ENCODE data around the gene CTSF.
"Not testable (repeated sequence)": the region's sequence is repeated elsewhere in the genome, so short reads cannot be mapped to it uniquely, and the experiment has no call there.

Gene CTSF

DNA sequence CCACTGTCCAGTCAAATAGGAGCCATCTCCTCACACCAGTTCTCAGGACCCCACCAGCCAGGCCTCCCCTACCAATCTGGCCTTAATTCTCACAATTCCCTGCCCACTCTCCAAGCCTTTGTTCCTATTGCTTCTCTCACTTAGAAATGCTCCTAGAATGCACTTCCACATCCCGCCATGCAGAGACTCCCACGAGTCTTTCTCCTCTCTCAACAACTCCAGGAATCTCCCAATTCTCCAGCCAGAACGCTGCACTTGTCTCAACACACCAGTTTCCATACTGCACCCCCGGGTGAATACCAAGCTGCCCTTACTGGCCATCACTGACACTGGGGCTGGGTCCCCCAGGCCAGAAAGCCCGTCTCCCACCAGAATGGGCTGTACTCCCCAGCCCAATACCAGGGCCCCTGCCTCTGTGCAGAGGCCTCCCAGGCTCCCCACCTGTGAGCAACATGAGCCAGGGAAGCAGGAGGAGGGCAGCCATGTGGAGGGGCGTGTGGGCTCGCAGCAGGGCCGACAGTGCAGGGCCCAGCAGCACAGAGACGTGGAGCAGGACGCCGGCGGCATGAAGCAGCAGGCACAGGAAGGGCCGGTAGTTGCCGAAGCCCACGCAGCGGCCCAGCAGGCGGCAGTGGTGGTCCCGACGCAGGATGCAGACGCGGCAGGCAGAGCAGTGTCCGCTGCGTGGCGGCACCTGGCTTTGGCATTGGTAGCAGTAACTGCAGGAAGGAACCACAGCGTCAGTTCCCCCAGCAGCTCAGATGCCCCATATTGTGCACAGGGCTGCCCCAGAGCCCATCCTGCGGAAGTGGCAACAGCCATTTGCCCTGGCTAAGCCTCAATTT, 24.9 kb downstream of the CTSF start:
- no peaks in the 10 kb centered on the region for H3K27me3 ChIP-seq (ENCODE audit: low read length)
- H3F3A ChIP-seq (ENCODE audit: insufficient read depth) = peaks cover 16% of the 10 kb centered on the region
- peak overlapping the region; percentile 58 for H2AFZ ChIP-seq (ENCODE audit: low read depth, low read length, severe bottlenecking)
- H3K9me2 ChIP-seq (replicated peaks; ENCODE audit: insufficient read depth, low read length) = no peaks in the 10 kb centered on the region
- TF ChIP-seq EZH2phosphoT487 (conservative IDR thresholded peaks at IDR 0.05; ENCODE audit: low read length) (no peak), CTCF (IDR thresholded peaks at IDR 0.05; ENCODE audit: insufficient read depth, low read length, poor library complexity, severe bottlenecking) (peak; percentile 49)
- no peaks in the 10 kb centered on the region for H4K20me1 ChIP-seq (ENCODE audit: low read depth, low read length)
- no peaks in the 10 kb centered on the region for H3K9me3 ChIP-seq (ENCODE audit: insufficient read depth, low read length)
- H3K4me3 ChIP-seq (ENCODE audit: insufficient read depth, low read length, poor library complexity, severe bottlenecking) = no peak overlapping the region
- H3K27ac ChIP-seq (ENCODE audit: low read depth, low read length) = peak overlapping the region; percentile 67
- no peaks in the 10 kb centered on the region for H3K36me3 ChIP-seq (ENCODE audit: low read length)
- H3K9ac ChIP-seq (ENCODE audit: low read length) = peak overlapping the region; percentile 34; the same call in 1 of the 2 replicates
- H3K79me2 ChIP-seq (ENCODE audit: insufficient read depth, low read length) = no peaks in the 10 kb centered on the region
- H3K4me2 ChIP-seq (ENCODE audit: low read depth, low read length, poor library complexity, severe bottlenecking) = peak overlapping the region; percentile 96

GRCh38 chr11:66542362-66542761, 26.0 kb downstream of the CTSF start:
- no peaks in the 10 kb centered on the region for H3K27me3 ChIP-seq (ENCODE audit: low read length)
- no peak overlapping the region for H3K4me3 ChIP-seq (ENCODE audit: insufficient read depth, low read length, poor library complexity, severe bottlenecking)
- no peak for TF ChIP-seq CTCF (IDR thresholded peaks at IDR 0.05; ENCODE audit: insufficient read depth, low read length, poor library complexity, severe bottlenecking)
- no peak for TF ChIP-seq EZH2phosphoT487 (conservative IDR thresholded peaks at IDR 0.05; ENCODE audit: low read length)
- H3K9me3 ChIP-seq (ENCODE audit: insufficient read depth, low read length) = no peaks in the 10 kb centered on the region
- no peaks in the 10 kb centered on the region for H4K20me1 ChIP-seq (ENCODE audit: low read depth, low read length)
- H3K79me2 ChIP-seq (ENCODE audit: insufficient read depth, low read length) = no peaks in the 10 kb centered on the region
- no peaks in the 10 kb centered on the region for H3K36me3 ChIP-seq (ENCODE audit: low read length)
- no peak overlapping the region for H3K4me2 ChIP-seq (ENCODE audit: low read depth, low read length, poor library complexity, severe bottlenecking)
- H2AFZ ChIP-seq (ENCODE audit: low read depth, low read length, severe bottlenecking) = no peak overlapping the region
- H3F3A ChIP-seq (ENCODE audit: insufficient read depth) = peaks cover 16% of the 10 kb centered on the region
- H3K9ac ChIP-seq (ENCODE audit: low read length) = no peak overlapping the region
- H3K9me2 ChIP-seq (replicated peaks; ENCODE audit: insufficient read depth, low read length) = no peaks in the 10 kb centered on the region
- no peak overlapping the region for H3K27ac ChIP-seq (ENCODE audit: low read depth, low read length)

- Histone ChIP-seq H3K9me2 (replicated peaks; ENCODE audit: insufficient read depth, low read length) (no peaks in the 10 kb centered on the region), H3K9me3 (ENCODE audit: insufficient read depth, low read length) (no peaks in the 10 kb centered on the region), H3K9ac (ENCODE audit: low read length) (no peak overlapping the region), H2AFZ (ENCODE audit: low read depth, low read length, severe bottlenecking) (no peak overlapping the region), H3K36me3 (ENCODE audit: low read length) (no peaks in the 10 kb centered on the region), H3K4me3 (ENCODE audit: insufficient read depth, low read length, poor library complexity, severe bottlenecking) (no peak overlapping the region), H3K79me2 (ENCODE audit: insufficient read depth, low read length) (no peaks in the 10 kb centered on the region), H3K27me3 (ENCODE audit: low read length) (no peaks in the 10 kb centered on the region), H3K27ac (ENCODE audit: low read depth, low read length) (no peak overlapping the region), H3K4me2 (ENCODE audit: low read depth, low read length, poor library complexity, severe bottlenecking) (no peak overlapping the region), H3F3A (ENCODE audit: insufficient read depth) (peaks cover 16% of the 10 kb centered on the region), H4K20me1 (ENCODE audit: low read depth, low read length) (no peaks in the 10 kb centered on the region)
- TF ChIP-seq CTCF (IDR thresholded peaks at IDR 0.05; ENCODE audit: insufficient read depth, low read length, poor library complexity, severe bottlenecking) = no peak
- no peak for TF ChIP-seq EZH2phosphoT487 (conservative IDR thresholded peaks at IDR 0.05; ENCODE audit: low read length)
Observed at GRCh38 chr11:66541892-66542291, 26.5 kb downstream of the CTSF start.

DNA sequence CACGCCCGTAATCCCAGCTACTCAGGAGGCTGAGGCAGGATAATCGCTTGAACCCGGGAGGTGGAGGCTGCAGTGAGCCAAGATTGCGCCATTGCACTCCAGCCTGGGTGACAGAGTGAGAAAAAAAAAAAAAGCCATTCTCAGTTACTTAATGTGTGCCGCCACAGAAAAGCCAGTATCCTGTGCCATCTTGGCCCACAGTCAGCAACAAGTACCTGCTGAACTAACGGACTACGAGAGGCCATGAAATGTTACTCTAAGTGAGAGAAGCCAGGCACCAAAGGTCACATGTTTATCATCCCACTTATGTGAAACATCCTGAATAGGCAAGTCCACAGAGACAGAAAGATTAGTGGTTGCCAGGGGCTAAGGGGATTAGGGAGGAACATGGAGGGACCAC, 27.8 kb downstream of the CTSF start:
- not testable (repeated sequence) for H3K9me3 ChIP-seq (ENCODE audit: insufficient read depth, low read length); H3K27me3 ChIP-seq (ENCODE audit: low read length); H3K4me3 ChIP-seq (ENCODE audit: insufficient read depth, low read length, poor library complexity, severe bottlenecking); H4K20me1 ChIP-seq (ENCODE audit: low read depth, low read length); H3K36me3 ChIP-seq (ENCODE audit: low read length); H3K79me2 ChIP-seq (ENCODE audit: insufficient read depth, low read length); H3K9ac ChIP-seq (ENCODE audit: low read length); H3K4me2 ChIP-seq (ENCODE audit: low read depth, low read length, poor library complexity, severe bottlenecking); H3K27ac ChIP-seq (ENCODE audit: low read depth, low read length); H3K9me2 ChIP-seq (replicated peaks; ENCODE audit: insufficient read depth, low read length); H2AFZ ChIP-seq (ENCODE audit: low read depth, low read length, severe bottlenecking)
- peaks cover 16% of the 10 kb centered on the region for H3F3A ChIP-seq (ENCODE audit: insufficient read depth)
